Mesenchymal stem cell (in vitro differentiated cells and primary cell): ENCODE data around the gene GRIFIN.

Experiments
- DNase-seq: peaks from one replicate; pipeline ENCODE4 v3.0.0-alpha.2; 2013
- H2AFZ ChIP-seq: one replicate; pipeline ENCODE4 v1.6.1; 2013; ENCODE audit warnings: low read depth, mild to moderate bottlenecking, control low read depth, inconsistent platforms, low read length, moderate library complexity
- H2AK5ac ChIP-seq: 2 replicates; pipeline ENCODE4 v1.6.1; 2013; ENCODE audit warnings: low read length, moderate library complexity, mild to moderate bottlenecking, inconsistent platforms; ENCODE audit not compliant: severe bottlenecking
- H2BK120ac ChIP-seq: one replicate; pipeline ENCODE4 v1.6.1; 2013; ENCODE audit warnings: low read depth, mild to moderate bottlenecking, inconsistent platforms, low read length, moderate library complexity
- H2BK12ac ChIP-seq, 2 experiments: one replicate each; pipeline ENCODE4 v1.6.1; 2013; ENCODE audit warnings: inconsistent platforms in 2 of 2, low read length in 2 of 2, mild to moderate bottlenecking in 2 of 2, moderate library complexity in 2 of 2, control low read depth in 1 of 2
- H2BK15ac ChIP-seq: one replicate; pipeline ENCODE4 v1.6.1; 2013; ENCODE audit warnings: mild to moderate bottlenecking, low read depth, inconsistent platforms; ENCODE audit not compliant: poor library complexity, severe bottlenecking
- H2BK5ac ChIP-seq: 2 replicates; pipeline ENCODE4 v1.6.1; 2013; ENCODE audit warnings: low read depth, mild to moderate bottlenecking, low read length, control low read depth, inconsistent platforms; ENCODE audit not compliant: poor library complexity, severe bottlenecking
- H3K14ac ChIP-seq, 2 experiments: one replicate each; pipeline ENCODE4 v1.6.1; 2013; ENCODE audit warnings: inconsistent platforms in 2 of 2, low read length in 2 of 2, control low read depth in 1 of 2, mild to moderate bottlenecking in 1 of 2, moderate library complexity in 1 of 2
- H3K18ac ChIP-seq, 2 experiments: one replicate each; pipeline ENCODE4 v1.6.1; 2013; ENCODE audit warnings: inconsistent platforms in 2 of 2, low read length in 2 of 2, control low read depth in 1 of 2, low read depth in 1 of 2, mild to moderate bottlenecking in 1 of 2
- H3K23ac ChIP-seq, 2 experiments: one replicate each; pipeline ENCODE4 v1.6.1; 2013; ENCODE audit warnings: inconsistent platforms in 2 of 2, low read length in 2 of 2, mild to moderate bottlenecking in 2 of 2, moderate library complexity in 2 of 2, control low read depth in 1 of 2
- H3K27ac ChIP-seq: 2 replicates; pipeline ENCODE4 v1.5.1; 2013; ENCODE audit warnings: mild to moderate bottlenecking, moderate library complexity, low read length, control low read depth, inconsistent platforms; ENCODE audit not compliant: poor library complexity, severe bottlenecking
- H3K27me3 ChIP-seq, 2 experiments: 2 replicates each; pipeline versions ENCODE4 v1.6.1 to v1.7.0; 2013; ENCODE audit warnings: low read length in 2 of 2, mild to moderate bottlenecking in 2 of 2, moderate library complexity in 2 of 2, control low read depth in 1 of 2, inconsistent platforms in 1 of 2; ENCODE audit not compliant: control insufficient read depth in 1 of 2, insufficient read depth in 1 of 2
- H3K36me3 ChIP-seq, 2 experiments: 2 replicates each; pipeline versions ENCODE4 v1.6.1 to v1.7.0; 2013; ENCODE audit warnings: low read length in 2 of 2, control low read depth in 1 of 2, inconsistent platforms in 1 of 2, low read depth in 1 of 2, mild to moderate bottlenecking in 1 of 2; ENCODE audit not compliant: insufficient read depth in 2 of 2, control insufficient read depth in 1 of 2
- H3K4ac ChIP-seq, 2 experiments: one replicate each; pipeline ENCODE4 v1.6.1; 2013; ENCODE audit warnings: inconsistent platforms in 2 of 2, low read length in 2 of 2, mild to moderate bottlenecking in 2 of 2, moderate library complexity in 2 of 2, control low read depth in 1 of 2, low read depth in 1 of 2
- H3K4me1 ChIP-seq: 2 replicates; pipeline ENCODE4 v1.6.1; 2013; ENCODE audit warnings: low read depth, low read length, control low read depth; ENCODE audit not compliant: control insufficient read depth, insufficient read depth
- H3K4me2 ChIP-seq: 2 replicates; pipeline ENCODE4 v1.6.1; 2013; ENCODE audit warnings: low read length, mild to moderate bottlenecking, inconsistent platforms; ENCODE audit not compliant: poor library complexity, severe bottlenecking
- H3K4me3 ChIP-seq, 2 experiments: 2 replicates each; pipeline versions ENCODE4 v1.5.1 to v1.7.0; 2013; ENCODE audit warnings: low read length in 2 of 2, mild to moderate bottlenecking in 2 of 2, control low read depth in 1 of 2, low read depth in 1 of 2; ENCODE audit not compliant: insufficient read depth in 1 of 2
- H3K79me1 ChIP-seq: replicated peaks from 2 replicates; pipeline ENCODE4 v1.6.1; 2013; ENCODE audit warnings: mild to moderate bottlenecking, control low read depth, low read length, inconsistent platforms; ENCODE audit not compliant: poor library complexity, severe bottlenecking
- H3K9ac ChIP-seq: 2 replicates; pipeline ENCODE4 v1.7.0; 2013; ENCODE audit warnings: mild to moderate bottlenecking, low read length, moderate library complexity
- H3K9me3 ChIP-seq: 2 replicates; pipeline ENCODE4 v1.7.0; 2013; ENCODE audit warnings: mild to moderate bottlenecking, low read length; ENCODE audit not compliant: control insufficient read depth
- H4K8ac ChIP-seq: one replicate; pipeline ENCODE4 v1.6.1; 2013; ENCODE audit warnings: inconsistent platforms, mild to moderate bottlenecking, low read length, moderate library complexity
- H4K91ac ChIP-seq: one replicate; pipeline ENCODE4 v1.6.1; 2013; ENCODE audit warnings: mild to moderate bottlenecking, low read length, inconsistent platforms
- WGBS: methylation state at CpG from one replicate; pipeline ENCODE4 v1.1.7; 2013; ENCODE audit warnings: mixed read lengths; 5-methylcytosine and 5-hydroxymethylcytosine counted together

GRIFIN gene

GRCh38 chr7:2517678-2518507 lies 41.7 kb upstream of the GRIFIN start:
- H3K79me1 ChIP-seq, result no peaks in the 10 kb centered on the region
- peak overlapping the region in 1 of 2 experiments; percentile 74 for H3K18ac ChIP-seq
- peak overlapping the region; percentile 93 for H3K4me2 ChIP-seq
- no peak overlapping the region for H3K9ac ChIP-seq
- H3K14ac ChIP-seq, result peak overlapping the region in 1 of 2 experiments; percentile 57
- no peak overlapping the region for H2AFZ ChIP-seq
- H2BK5ac ChIP-seq, result peak overlapping the region; percentile 98
- H4K91ac ChIP-seq, result peak overlapping the region; percentile 70
- H2BK15ac ChIP-seq, result no peak overlapping the region
- H3K36me3 ChIP-seq, result peaks cover 0 to 16% of the 10 kb centered on the region in 2 experiments
- peak overlapping the region; percentile 97 for H3K27ac ChIP-seq
- no peaks in the 10 kb centered on the region for H3K9me3 ChIP-seq
- peak overlapping the region; percentile 95 for H2AK5ac ChIP-seq
- H3K4ac ChIP-seq, result peak overlapping the region in 1 of 2 experiments; percentile 55
- 45% methylated on average over 17 of the region's 18 CpGs for WGBS
- no peak overlapping the region for H3K23ac ChIP-seq
- H2BK120ac ChIP-seq, result no peak overlapping the region
- peak overlapping the region; percentile 18 to 82 for H2BK12ac ChIP-seq
- H4K8ac ChIP-seq, result peak overlapping the region; percentile 66
- DNase-seq, result peak; percentile 30
- H3K4me1 ChIP-seq, result peaks cover 63% of the 10 kb centered on the region
- H3K4me3 ChIP-seq, result peak overlapping the region in 1 of 2 experiments; percentile 17
- H3K27me3 ChIP-seq, result peaks cover 0 to 7% of the 10 kb centered on the region in 2 experiments

GRCh38 chr7:2517026-2517425 lies 40.8 kb upstream of the GRIFIN start:
- Histone ChIP-seq H4K91ac (peak overlapping the region; percentile 0), H2BK12ac (peak overlapping the region in 1 of 2 experiments; percentile 82), H3K36me3 (peaks cover 0 to 8% of the 10 kb centered on the region in 2 experiments), H3K4me1 (peaks cover 61% of the 10 kb centered on the region), H2BK15ac (no peak overlapping the region), H3K4ac (no peak overlapping the region), H3K18ac (peak overlapping the region; percentile 6 to 74), H3K14ac (no peak overlapping the region), H3K4me3 (no peak overlapping the region), H3K9me3 (no peaks in the 10 kb centered on the region), H3K79me1 (no peaks in the 10 kb centered on the region), H3K27me3 (peaks cover 0 to 10% of the 10 kb centered on the region in 2 experiments), H2AK5ac (peak overlapping the region; percentile 95), H2BK120ac (no peak overlapping the region), H3K23ac (no peak overlapping the region), H4K8ac (peak overlapping the region; percentile 66), H2AFZ (no peak overlapping the region), H3K9ac (no peak overlapping the region), H2BK5ac (peak overlapping the region; percentile 100), H3K4me2 (no peak overlapping the region), H3K27ac (peak overlapping the region; percentile 97)
- WGBS, result 5% methylated on average over 5 of the region's 8 CpGs
- DNase-seq, result peak; percentile 87

GRCh38 chr7:2516194-2516555 lies 40.0 kb upstream of the GRIFIN start:
- 75% methylated on average over 8 of the region's 8 CpGs for WGBS
- DNase-seq, result no peak
- peak overlapping the region; percentile 1 for H4K91ac ChIP-seq
- H3K9me3 ChIP-seq, result no peaks in the 10 kb centered on the region
- no peak overlapping the region for H3K9ac ChIP-seq
- no peaks in the 10 kb centered on the region for H3K36me3 ChIP-seq
- no peak overlapping the region for H4K8ac ChIP-seq
- H3K14ac ChIP-seq, result no peak overlapping the region
- H2BK15ac ChIP-seq, result no peak overlapping the region
- H2BK5ac ChIP-seq, result peak overlapping the region; percentile 100
- no peak overlapping the region for H3K4me2 ChIP-seq
- H3K79me1 ChIP-seq, result no peaks in the 10 kb centered on the region
- no peak overlapping the region for H3K23ac ChIP-seq
- H3K18ac ChIP-seq, result peak overlapping the region in 1 of 2 experiments; percentile 23
- H2AK5ac ChIP-seq, result peak overlapping the region; percentile 98
- no peak overlapping the region for H2AFZ ChIP-seq
- peaks cover 64% of the 10 kb centered on the region for H3K4me1 ChIP-seq
- H2BK120ac ChIP-seq, result no peak overlapping the region
- H3K4ac ChIP-seq, result no peak overlapping the region
- H3K27ac ChIP-seq, result peak overlapping the region; percentile 97
- no peak overlapping the region for H3K4me3 ChIP-seq
- H3K27me3 ChIP-seq, result peaks cover 0 to 10% of the 10 kb centered on the region in 2 experiments
- peak overlapping the region in 1 of 2 experiments; percentile 0 for H2BK12ac ChIP-seq

GRCh38 chr7:2515424-2516193 lies 39.4 kb upstream of the GRIFIN start:
- H4K8ac ChIP-seq, result no peak overlapping the region
- peaks cover 69% of the 10 kb centered on the region for H3K4me1 ChIP-seq
- peak overlapping the region; percentile 97 for H2BK5ac ChIP-seq
- no peak overlapping the region for H3K4ac ChIP-seq
- H3K23ac ChIP-seq, result no peak overlapping the region
- H3K14ac ChIP-seq, result no peak overlapping the region
- no peak overlapping the region for H3K9ac ChIP-seq
- peak overlapping the region; percentile 16 for H2BK15ac ChIP-seq
- H2BK12ac ChIP-seq, result no peak overlapping the region
- no peak overlapping the region for H2AFZ ChIP-seq
- peaks cover 0 to 10% of the 10 kb centered on the region in 2 experiments for H3K27me3 ChIP-seq
- no peak for DNase-seq
- no peak overlapping the region for H3K4me3 ChIP-seq
- 98% methylated on average over 14 of the region's 15 CpGs for WGBS
- H3K36me3 ChIP-seq, result no peaks in the 10 kb centered on the region
- peak overlapping the region; percentile 98 for H2AK5ac ChIP-seq
- no peaks in the 10 kb centered on the region for H3K9me3 ChIP-seq
- no peak overlapping the region for H3K18ac ChIP-seq
- peak overlapping the region; percentile 14 for H3K4me2 ChIP-seq
- H3K27ac ChIP-seq, result peak overlapping the region; percentile 97
- H2BK120ac ChIP-seq, result no peak overlapping the region
- H3K79me1 ChIP-seq, result no peaks in the 10 kb centered on the region
- H4K91ac ChIP-seq, result no peak overlapping the region
